ENCODE measurements around the gene PRRT3. TPM values are rescaled to one million over a fixed set of nuclear protein-coding genes. Genes with fewer than 3 reads are reported as not detected.

PRRT3 gene
- total and polyA plus RNA-seq, 2 of the 13 experiments (the other 11 are each of a cell fraction or from before 2014, with no cell fraction given): 0.22 to 0.44 TPM

- POLR2A ChIA-PET: interaction anchor here (1.6 kb wide), 1 partner anchor 15 kb away, joined by 11 read pairs; the partner anchor contains the start of gene CRELD1
Measured at GRCh38 chr3:9948586-9948985, 3.6 kb downstream of the PRRT3 start.

More at GRCh38 chr3:9948586-9948985, 3.6 kb downstream of the PRRT3 start:
- H3K4me1 ChIP-seq (ENCODE audit: insufficient read depth, low read length): peaks cover 32% of the 10 kb centered on the region
- H3K36me3 ChIP-seq (replicated peaks in 1 of 2; ENCODE audit: control insufficient read depth in 1 of 2, insufficient read depth in 2 of 2, low read length in 2 of 2): peaks cover 0 to 5% of the 10 kb centered on the region in 2 experiments; a peak in 3 of 5 replicates
- H3K9me3 ChIP-seq (ENCODE audit: low read length): no peaks in the 10 kb centered on the region
- no peaks in the 10 kb centered on the region for H3K27me3 ChIP-seq (ENCODE audit: control insufficient read depth in 1 of 2, insufficient read depth in 2 of 2, low read length in 2 of 2)
- no peak overlapping the region for H3K4me3 ChIP-seq (replicated peaks in 1 of 3; ENCODE audit: insufficient read depth in 1 of 3, low read depth in 2 of 3, low read length in 3 of 3)
- H3K9ac ChIP-seq (ENCODE audit: insufficient read depth, low read depth, low read length): no peak overlapping the region; the same call in 1 of the 2 replicates
- 100% methylated on average over 3 of the region's 3 CpGs for WGBS (ENCODE audit: low lambda C conversion rate)
- intact Hi-C loops (cut with micrococcal nuclease; ENCODE audit: unreplicated experiment): loop anchor here (5.0 to 10.0 kb wide), 2 partner anchors 46 to 56 kb away; partner anchors contain the start of gene IL17RE
- no peak overlapping the region for H3K27ac ChIP-seq (ENCODE audit: extremely low read length, insufficient read depth, low read length)
- H3K4me2 ChIP-seq (ENCODE audit: low read depth, low read length): peak overlapping the region; percentile 95; the same call in 1 of the 2 replicates
- TF ChIP-seq STAT5B (CRISPR knock-in tag; IDR thresholded peaks at IDR 0.05) (no peak), FIP1L1 (IDR thresholded peaks at IDR 0.05; ENCODE audit: borderline replicate concordance, insufficient read depth, low read depth, low read length) (no peak), ZNF451 (CRISPR knock-in tag; IDR thresholded peaks at IDR 0.05) (no peak), ZBTB7B (CRISPR knock-in tag; IDR thresholded peaks at IDR 0.05) (no peak), ZNF691 (CRISPR knock-in tag; IDR thresholded peaks at IDR 0.05; ENCODE audit: borderline replicate concordance, low read depth) (no peak), THRA (CRISPR knock-in tag; IDR thresholded peaks at IDR 0.05; ENCODE audit: borderline replicate concordance) (no peak), CHD2 (IDR thresholded peaks at IDR 0.05; ENCODE audit: low read depth, low read length) (no peak), ZFAT (CRISPR knock-in tag; conservative IDR thresholded peaks at IDR 0.05) (no peak), HNRNPH1 (optimal IDR thresholded peaks at IDR 0.05; ENCODE audit: low read depth, low read length) (no peak), ZNF10 (CRISPR knock-in tag; IDR thresholded peaks at IDR 0.05; ENCODE audit: borderline replicate concordance, low read depth) (no peak), ZNF577 (CRISPR knock-in tag; IDR thresholded peaks at IDR 0.05; ENCODE audit: borderline replicate concordance, low read depth) (no peak), ZNF773 (CRISPR knock-in tag; IDR thresholded peaks at IDR 0.05; ENCODE audit: borderline replicate concordance) (no peak), SRY (CRISPR knock-in tag; IDR thresholded peaks at IDR 0.05) (no peak), SMAD3 (CRISPR knock-in tag; IDR thresholded peaks at IDR 0.05) (no peak), ZBTB38 (CRISPR knock-in tag; IDR thresholded peaks at IDR 0.05) (no peak)
- H2AFZ ChIP-seq (ENCODE audit: low read length): no peak overlapping the region
- DNase-seq (ENCODE audit: low spot score) (no peak), ATAC-seq (no peak), FAIRE-seq (no peak)
- in situ Hi-C loops (cut with HindIII; ENCODE audit: extremely low pct_ligation_motif_present, low pct_unique_long_range_greater_than_20kb): no loop called here
- H3K79me2 ChIP-seq (ENCODE audit: insufficient read depth, low read length): peaks cover 3% of the 10 kb centered on the region
- CTCF ChIA-PET (ENCODE audit: low intra/inter-chr PET ratio, low total read pairs): no interaction called here
- BruUV-seq (replicated peaks): no TSS peak
- no peaks in the 10 kb centered on the region for H4K20me1 ChIP-seq (ENCODE audit: insufficient read depth, low read length)

Measured in HepG2 (cell line).